Glomerular visceral epithelial cell (primary cell): ENCODE results near the gene ADAMTS2.

Experiments used
- DNase-seq: peaks from one replicate; pipeline ENCODE4 v3.0.0-alpha.2; 2016; ENCODE audit errors: extremely low spot score

The ADAMTS2 gene

DNA sequence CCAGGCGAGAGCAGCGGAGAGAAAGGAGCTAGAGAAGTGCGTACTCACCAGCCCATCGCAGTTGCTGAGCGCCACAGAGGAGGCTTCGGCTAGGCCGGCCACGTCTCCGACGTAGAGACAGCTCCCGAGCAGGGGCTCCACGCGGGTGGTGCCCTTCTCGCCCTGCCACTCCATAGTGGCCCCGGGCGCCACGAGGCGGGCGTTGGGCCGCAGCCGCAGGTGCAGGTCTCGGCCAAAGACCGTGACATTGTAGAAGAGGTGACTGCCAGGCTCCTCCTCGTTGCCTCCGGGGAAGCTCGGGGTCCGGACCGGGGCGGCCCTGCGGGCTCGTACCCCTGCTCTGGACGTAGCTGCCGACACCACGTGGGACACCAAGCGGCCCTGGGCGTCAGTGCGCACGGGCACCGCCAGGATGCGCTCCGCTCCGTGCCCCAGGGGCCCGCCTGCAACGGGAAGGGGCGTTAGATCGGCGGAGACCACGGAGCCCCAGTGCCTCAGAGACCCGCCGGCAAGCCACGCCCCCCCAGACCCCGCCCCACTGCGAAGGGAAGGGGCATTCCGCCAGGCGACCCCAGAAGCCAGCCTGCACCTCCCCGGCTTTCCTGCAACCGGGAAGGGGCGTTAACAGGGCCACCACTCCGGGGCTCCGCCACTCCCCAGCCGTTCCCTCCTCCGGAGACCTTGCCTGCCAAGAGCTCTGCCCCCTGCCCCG lies 1.4 kb downstream of the ADAMTS2 start:
- DNase-seq, result no peak

GRCh38 chr5:179343021-179343718 lies 2.1 kb downstream of the ADAMTS2 start:
- no peak for DNase-seq

DNA sequence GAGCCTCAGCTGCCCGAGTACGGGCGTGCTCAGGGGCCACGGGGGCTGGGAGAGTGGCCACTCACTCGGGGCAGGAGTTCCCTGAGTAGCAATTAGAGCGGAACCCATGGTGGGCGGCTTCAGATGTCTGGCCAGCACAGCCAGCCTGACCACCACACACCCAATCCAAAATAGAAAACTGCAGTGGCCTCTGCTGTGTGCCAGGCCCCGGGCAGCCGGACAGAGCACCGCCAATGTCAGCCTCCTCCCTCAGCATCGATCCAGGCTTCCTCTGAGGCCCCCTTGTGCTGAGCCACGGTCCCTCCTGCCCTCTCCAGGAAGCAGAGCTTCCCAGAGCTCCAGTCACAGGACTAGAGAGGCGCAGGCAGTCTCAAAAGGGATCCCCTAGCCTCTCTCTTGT lies 2.7 kb downstream of the ADAMTS2 start:
- no peak for DNase-seq

DNA sequence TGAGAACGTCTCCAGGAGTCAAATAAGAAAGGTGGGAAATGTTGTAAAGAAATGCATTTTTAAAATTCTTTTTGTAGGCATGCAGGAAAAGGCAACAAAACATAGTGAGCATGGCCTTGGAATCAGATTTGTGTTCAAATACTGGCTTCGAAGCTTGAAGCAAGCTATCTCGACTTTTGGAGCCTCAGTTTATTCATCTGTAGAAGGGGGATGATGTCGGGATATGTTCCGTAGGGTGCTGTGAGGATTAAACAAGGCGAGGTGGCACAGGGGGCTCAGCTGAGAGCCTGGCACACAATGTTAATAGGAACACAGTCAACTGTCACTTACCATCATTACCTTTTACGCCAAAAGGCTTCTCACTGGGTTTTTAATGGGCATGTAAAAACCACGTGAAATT lies 4.8 kb downstream of the ADAMTS2 start:
- DNase-seq, result no peak

- no peak for DNase-seq
Observed at GRCh38 chr5:179339996-179340395, 5.3 kb downstream of the ADAMTS2 start.

- no peak for DNase-seq
Observed at GRCh38 chr5:179339081-179339480, 6.2 kb downstream of the ADAMTS2 start.

GRCh38 chr5:179337796-179338676 lies 7.2 kb downstream of the ADAMTS2 start:
- no peak for DNase-seq

GRCh38 chr5:179336871-179337795 lies 8.1 kb downstream of the ADAMTS2 start:
- DNase-seq, result no peak

GRCh38 chr5:179336126-179336870 lies 9.0 kb downstream of the ADAMTS2 start:
- DNase-seq, result no peak

- DNase-seq, result no peak
Observed at GRCh38 chr5:179333796-179334761, 11.2 kb downstream of the ADAMTS2 start.

- no peak for DNase-seq
Observed at GRCh38 chr5:179332741-179333290, 12.4 kb downstream of the ADAMTS2 start.

DNA sequence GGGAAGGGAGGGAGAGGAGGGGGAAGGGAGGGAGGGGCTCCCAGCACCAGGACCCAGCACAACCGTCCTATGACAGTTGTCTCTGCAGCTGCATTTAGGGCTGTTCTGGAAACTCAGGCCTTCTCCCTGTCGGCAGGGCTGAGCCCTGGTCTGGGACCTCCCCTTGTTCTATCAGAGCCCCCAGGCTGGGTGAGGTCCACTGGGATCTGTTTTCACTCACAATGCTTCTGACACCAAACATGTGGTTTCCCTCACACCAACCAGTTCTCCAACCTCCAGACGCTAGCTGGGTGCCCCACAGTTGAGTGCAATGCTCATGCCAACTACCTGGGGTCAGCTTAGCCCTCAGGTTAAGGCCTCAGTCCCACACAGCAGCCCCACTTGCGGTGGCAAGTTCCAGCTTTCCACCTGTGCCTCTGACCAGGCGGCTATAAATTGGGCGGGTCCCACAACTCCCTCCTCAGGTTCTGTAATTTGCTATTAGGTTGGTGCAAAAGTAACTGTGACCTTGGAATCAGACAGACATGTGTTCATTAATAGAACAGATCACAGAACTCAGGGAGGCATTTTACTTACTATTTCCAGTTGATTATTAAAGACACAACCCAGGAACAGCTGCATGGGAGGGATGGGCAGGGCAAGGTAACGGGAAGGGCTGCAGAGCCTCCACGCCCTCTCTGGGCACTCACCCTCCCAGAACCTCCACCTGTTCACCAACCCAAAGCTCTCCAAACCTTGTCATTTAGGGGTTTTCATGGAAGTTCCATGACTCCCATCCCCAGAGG lies 13.5 kb downstream of the ADAMTS2 start:
- no peak for DNase-seq

- DNase-seq, result no peak
Observed at GRCh38 chr5:179330186-179330900, 14.9 kb downstream of the ADAMTS2 start.

GRCh38 chr5:179328291-179328690 lies 17.0 kb downstream of the ADAMTS2 start:
- DNase-seq, result no peak

DNA sequence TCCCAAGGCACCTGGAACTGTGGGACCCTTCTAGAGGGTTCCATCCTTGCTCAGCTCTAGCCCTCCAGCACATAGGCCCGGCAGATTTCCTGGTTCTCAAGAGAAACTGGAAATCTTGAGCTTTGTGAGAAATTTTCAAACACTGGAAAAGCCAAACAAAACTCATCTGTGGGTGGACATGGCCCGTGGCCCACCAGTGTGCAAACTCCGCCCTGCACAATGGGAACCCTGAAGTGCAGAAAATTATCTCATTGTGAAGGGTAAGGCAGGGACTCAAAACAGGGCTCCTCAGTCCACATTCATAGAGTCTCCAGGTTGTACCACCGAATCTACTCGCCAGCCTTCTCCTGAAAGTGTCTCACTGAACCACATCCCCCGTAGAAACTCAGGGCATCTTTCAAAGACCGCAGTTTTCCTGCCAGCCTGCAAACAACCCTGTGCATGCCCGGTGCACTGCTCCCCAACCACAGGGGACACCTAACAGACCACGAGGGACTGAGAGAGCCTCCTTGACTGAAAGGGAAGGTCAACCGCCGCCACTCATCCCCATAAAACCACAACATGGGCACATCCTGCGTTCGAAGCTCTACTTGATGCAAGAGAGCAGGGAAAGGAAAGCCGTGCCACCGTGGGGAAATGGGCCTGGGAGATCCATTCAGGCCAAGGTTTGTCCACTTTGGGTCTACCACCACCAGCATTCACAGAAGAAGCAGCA lies 18.1 kb downstream of the ADAMTS2 start:
- no peak for DNase-seq

DNA sequence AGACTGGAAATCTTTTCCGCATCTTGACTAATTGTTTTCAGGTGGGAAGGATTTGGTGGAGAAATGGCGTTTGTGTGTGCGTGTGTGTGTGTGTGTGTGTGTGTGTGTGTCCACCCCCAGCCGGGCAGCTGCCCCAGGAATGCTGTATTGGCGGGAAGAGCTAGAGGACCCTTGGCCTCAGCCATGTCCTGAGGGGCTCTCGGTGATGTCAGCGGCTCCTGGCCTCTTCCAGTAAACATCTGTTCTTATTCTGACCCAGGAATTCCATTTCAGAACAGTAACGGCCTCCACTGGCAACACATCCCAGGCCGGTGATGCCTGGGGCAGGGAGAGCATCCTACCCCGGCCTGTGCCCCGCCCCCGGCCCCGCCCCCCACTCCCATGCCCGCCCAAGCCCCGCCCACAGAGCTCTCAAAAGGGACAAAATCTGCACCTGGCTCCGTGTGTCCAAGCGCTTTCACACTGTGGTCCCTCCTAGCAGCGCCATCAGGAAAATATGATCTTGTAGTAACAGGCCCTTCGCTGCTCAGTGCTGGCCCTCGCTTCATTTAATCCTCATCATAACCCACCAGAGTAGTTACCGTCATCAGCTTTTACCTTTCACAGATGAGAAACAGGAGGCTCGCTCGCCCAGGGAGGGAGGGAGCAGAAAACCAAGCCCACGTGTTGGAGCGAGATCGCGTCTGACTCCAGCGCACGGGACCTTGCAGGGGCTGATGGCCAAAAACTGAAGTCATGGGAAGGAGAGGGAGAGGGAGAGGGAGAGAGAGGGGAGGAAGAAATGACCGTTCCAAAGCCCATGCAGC lies 18.9 kb downstream of the ADAMTS2 start:
- no peak for DNase-seq
